Measurements from ENCODE around the gene LAMA5.
A peak's percentile ranks its signal among the peaks of the same experiment; 100 is the strongest.

LAMA5 gene

GRCh38 chr20:62409086-62409853, 42.2 kb upstream of the LAMA5 start:
- H3K27ac ChIP-seq (ENCODE audit: low read depth, low read length), result no peak overlapping the region

GRCh38 chr20:62408640-62409039, 41.5 kb upstream of the LAMA5 start:
- WGBS, result 88% methylated on average over 12 of the region's 12 CpGs
- Histone ChIP-seq H3K9ac (ENCODE audit: low read depth, low read length) (no peak overlapping the region), H3K9me3 (ENCODE audit: insufficient read depth, low read depth, low read length) (no peaks in the 10 kb centered on the region), H3K27me3 (ENCODE audit: insufficient read depth, low read length) (peaks cover 8% of the 10 kb centered on the region; the same call in 1 of the 2 replicates), H3K36me3 (ENCODE audit: insufficient read depth, low read length) (no peaks in the 10 kb centered on the region), H3K27ac (ENCODE audit: low read depth, low read length) (no peak overlapping the region), H3K4me1 (ENCODE audit: insufficient read depth, low read length) (no peaks in the 10 kb centered on the region), H3K4me3 (ENCODE audit: low read length) (no peak overlapping the region)

More at GRCh38 chr20:62409086-62409853, 42.2 kb upstream of the LAMA5 start:
- Histone ChIP-seq H3K36me3 (ENCODE audit: insufficient read depth, low read length) (no peaks in the 10 kb centered on the region), H3K9ac (ENCODE audit: low read depth, low read length) (no peak overlapping the region), H3K27me3 (ENCODE audit: insufficient read depth, low read length) (peaks cover 8% of the 10 kb centered on the region; the same call in 1 of the 2 replicates), H3K9me3 (ENCODE audit: insufficient read depth, low read depth, low read length) (no peaks in the 10 kb centered on the region), H3K4me1 (ENCODE audit: insufficient read depth, low read length) (no peaks in the 10 kb centered on the region), H3K4me3 (ENCODE audit: low read length) (no peak overlapping the region)
- 90% methylated on average over 12 of the region's 12 CpGs for WGBS

- H3K4me3 ChIP-seq (ENCODE audit: low read length), result peak overlapping the region; percentile 55; the same call in 1 of the 2 replicates
- 94% methylated on average over 15 of the region's 15 CpGs for WGBS
- no peak overlapping the region for H3K9ac ChIP-seq (ENCODE audit: low read depth, low read length)
- no peaks in the 10 kb centered on the region for H3K36me3 ChIP-seq (ENCODE audit: insufficient read depth, low read length)
- H3K9me3 ChIP-seq (ENCODE audit: insufficient read depth, low read depth, low read length), result no peaks in the 10 kb centered on the region
- H3K27me3 ChIP-seq (ENCODE audit: insufficient read depth, low read length), result peaks cover 8% of the 10 kb centered on the region; the same call in 1 of the 2 replicates
- H3K27ac ChIP-seq (ENCODE audit: low read depth, low read length), result no peak overlapping the region
- H3K4me1 ChIP-seq (ENCODE audit: insufficient read depth, low read length), result no peaks in the 10 kb centered on the region
These were observed 40.9 kb upstream of the LAMA5 start for GRCh38 chr20:62408055-62408454.

GRCh38 chr20:62407221-62407992, 40.3 kb upstream of the LAMA5 start, which contains the start of gene CABLES2:
TSS of gene CABLES2 (minus strand) at chr20:62407285. CDS start at chr20:62407276, 9 bp downstream.
- H3K4me1 ChIP-seq (ENCODE audit: insufficient read depth, low read length), result no peaks in the 10 kb centered on the region
- peak within 1 kb of the TSS; percentile 58 for H3K9ac ChIP-seq (ENCODE audit: low read depth, low read length)
- no peaks in the 10 kb centered on the region for H3K36me3 ChIP-seq (ENCODE audit: insufficient read depth, low read length)
- peaks cover 8% of the 10 kb centered on the region; the same call in 1 of the 2 replicates for H3K27me3 ChIP-seq (ENCODE audit: insufficient read depth, low read length)
- H3K4me3 ChIP-seq (ENCODE audit: low read length), result peak within 1 kb of the TSS; percentile 55
- 8% methylated on average over 73 of the region's 73 CpGs for WGBS
- no peaks in the 10 kb centered on the region for H3K9me3 ChIP-seq (ENCODE audit: insufficient read depth, low read depth, low read length)
- no peak within 1 kb of the TSS for H3K27ac ChIP-seq (ENCODE audit: low read depth, low read length)

- no peak overlapping the region for H3K27ac ChIP-seq (ENCODE audit: low read depth, low read length)
- H3K4me1 ChIP-seq (ENCODE audit: insufficient read depth, low read length), result no peaks in the 10 kb centered on the region
- WGBS, result 2% methylated on average over 42 of the region's 42 CpGs
- H3K27me3 ChIP-seq (ENCODE audit: insufficient read depth, low read length), result peaks cover 8% of the 10 kb centered on the region; the same call in 1 of the 2 replicates
- H3K4me3 ChIP-seq (ENCODE audit: low read length), result peak overlapping the region; percentile 55
- H3K9ac ChIP-seq (ENCODE audit: low read depth, low read length), result peak overlapping the region; percentile 58
- H3K9me3 ChIP-seq (ENCODE audit: insufficient read depth, low read depth, low read length), result no peaks in the 10 kb centered on the region
- H3K36me3 ChIP-seq (ENCODE audit: insufficient read depth, low read length), result no peaks in the 10 kb centered on the region
These were observed 39.6 kb upstream of the LAMA5 start for GRCh38 chr20:62406635-62407176.

- WGBS, result 80% methylated on average over 10 of the region's 10 CpGs
- Histone ChIP-seq H3K4me1 (ENCODE audit: insufficient read depth, low read length) (no peaks in the 10 kb centered on the region), H3K27me3 (ENCODE audit: insufficient read depth, low read length) (peaks cover 8% of the 10 kb centered on the region; the same call in 1 of the 2 replicates), H3K36me3 (ENCODE audit: insufficient read depth, low read length) (no peaks in the 10 kb centered on the region), H3K9me3 (ENCODE audit: insufficient read depth, low read depth, low read length) (no peaks in the 10 kb centered on the region), H3K4me3 (ENCODE audit: low read length) (peak overlapping the region; percentile 55), H3K27ac (ENCODE audit: low read depth, low read length) (no peak overlapping the region), H3K9ac (ENCODE audit: low read depth, low read length) (no peak overlapping the region)
These were observed 38.9 kb upstream of the LAMA5 start for GRCh38 chr20:62405981-62406513.

DNA sequence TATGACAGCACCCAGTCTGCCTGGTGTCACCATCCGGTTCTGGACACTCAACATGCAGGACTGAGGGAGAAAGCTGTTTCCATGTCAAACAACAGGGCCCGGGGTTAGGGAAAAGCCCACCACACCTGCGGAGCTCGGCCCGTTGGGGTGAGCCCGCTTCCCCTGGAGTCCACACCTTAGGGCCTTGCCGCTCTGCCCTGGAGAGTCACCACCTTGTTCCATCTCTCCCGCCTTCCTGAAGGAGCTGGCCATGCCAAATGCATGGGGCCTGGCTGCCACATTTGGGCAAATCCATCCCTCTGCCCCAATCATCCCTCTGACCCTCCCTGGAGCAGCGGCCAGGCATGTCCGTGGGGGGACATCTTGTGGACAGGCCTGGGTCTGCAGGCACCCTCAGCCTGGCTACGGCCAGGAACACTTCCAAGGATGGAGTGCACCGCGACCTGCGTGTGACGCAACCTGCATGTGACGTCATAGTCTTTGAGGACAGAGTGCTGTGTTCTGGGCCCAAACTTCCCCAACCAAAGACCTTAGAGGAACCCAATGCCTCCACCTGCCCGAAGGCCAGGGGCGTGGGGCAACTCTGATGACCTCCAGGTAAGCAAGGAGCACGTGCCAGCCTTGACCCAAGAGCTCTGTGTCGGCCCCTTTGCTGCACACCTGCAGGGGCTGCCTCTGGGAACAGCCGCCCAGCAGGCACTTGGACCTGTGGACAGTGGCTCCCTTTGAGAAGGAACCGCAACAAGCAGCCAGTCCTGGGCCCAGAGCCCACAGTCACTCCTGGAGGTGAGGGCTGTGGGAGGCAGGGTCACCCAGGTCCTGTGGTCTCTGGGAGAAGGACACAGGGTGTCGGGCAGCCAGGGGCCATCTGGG, 38.2 kb upstream of the LAMA5 start:
- WGBS, result 83% methylated on average over 23 of the region's 23 CpGs
- no peak overlapping the region for H3K27ac ChIP-seq (ENCODE audit: low read depth, low read length)
- H3K4me3 ChIP-seq (ENCODE audit: low read length), result no peak overlapping the region

GRCh38 chr20:62404761-62405107, 37.6 kb upstream of the LAMA5 start:
- Histone ChIP-seq H3K9me3 (ENCODE audit: insufficient read depth, low read depth, low read length) (no peaks in the 10 kb centered on the region), H3K9ac (ENCODE audit: low read depth, low read length) (no peak overlapping the region), H3K4me3 (ENCODE audit: low read length) (no peak overlapping the region), H3K27ac (ENCODE audit: low read depth, low read length) (no peak overlapping the region), H3K36me3 (ENCODE audit: insufficient read depth, low read length) (no peaks in the 10 kb centered on the region), H3K27me3 (ENCODE audit: insufficient read depth, low read length) (peaks cover 8% of the 10 kb centered on the region; the same call in 1 of the 2 replicates), H3K4me1 (ENCODE audit: insufficient read depth, low read length) (no peaks in the 10 kb centered on the region)
- WGBS, result 95% methylated on average over 12 of the region's 12 CpGs

More for the DNA sequence above, 38.2 kb upstream of the LAMA5 start:
- H3K4me1 ChIP-seq (ENCODE audit: insufficient read depth, low read length), result no peaks in the 10 kb centered on the region
- H3K9me3 ChIP-seq (ENCODE audit: insufficient read depth, low read depth, low read length), result no peaks in the 10 kb centered on the region
- no peaks in the 10 kb centered on the region for H3K36me3 ChIP-seq (ENCODE audit: insufficient read depth, low read length)
- peaks cover 8% of the 10 kb centered on the region; the same call in 1 of the 2 replicates for H3K27me3 ChIP-seq (ENCODE audit: insufficient read depth, low read length)
- H3K9ac ChIP-seq (ENCODE audit: low read depth, low read length), result no peak overlapping the region

GRCh38 chr20:62404112-62404665, 37.1 kb upstream of the LAMA5 start:
- H3K27ac ChIP-seq (ENCODE audit: low read depth, low read length), result no peak overlapping the region
- H3K36me3 ChIP-seq (ENCODE audit: insufficient read depth, low read length), result no peaks in the 10 kb centered on the region
- peaks cover 8% of the 10 kb centered on the region; the same call in 1 of the 2 replicates for H3K27me3 ChIP-seq (ENCODE audit: insufficient read depth, low read length)
- H3K4me1 ChIP-seq (ENCODE audit: insufficient read depth, low read length), result no peaks in the 10 kb centered on the region
- 90% methylated on average over 9 of the region's 9 CpGs for WGBS
- H3K9me3 ChIP-seq (ENCODE audit: insufficient read depth, low read depth, low read length), result no peaks in the 10 kb centered on the region
- no peak overlapping the region for H3K4me3 ChIP-seq (ENCODE audit: low read length)
- H3K9ac ChIP-seq (ENCODE audit: low read depth, low read length), result no peak overlapping the region

GRCh38 chr20:62403331-62403730, 36.2 kb upstream of the LAMA5 start:
- no peak overlapping the region for H3K9ac ChIP-seq (ENCODE audit: low read depth, low read length)
- WGBS, result 96% methylated on average over 13 of the region's 13 CpGs
- no peaks in the 10 kb centered on the region for H3K4me1 ChIP-seq (ENCODE audit: insufficient read depth, low read length)
- no peak overlapping the region for H3K4me3 ChIP-seq (ENCODE audit: low read length)
- H3K27ac ChIP-seq (ENCODE audit: low read depth, low read length), result no peak overlapping the region
- no peaks in the 10 kb centered on the region for H3K36me3 ChIP-seq (ENCODE audit: insufficient read depth, low read length)
- no peaks in the 10 kb centered on the region for H3K9me3 ChIP-seq (ENCODE audit: insufficient read depth, low read depth, low read length)
- peaks cover 7% of the 10 kb centered on the region; the same call in 1 of the 2 replicates for H3K27me3 ChIP-seq (ENCODE audit: insufficient read depth, low read length)

Data from HUES64 (cell line).